ENCODE measurements around the gene HS3ST3A1. TPM values are rescaled to one million over a fixed set of nuclear protein-coding genes. Genes with fewer than 3 reads are reported as not detected.

HS3ST3A1 gene
- total and polyA plus RNA-seq, 2 experiments from 2014 or later: 5.4 to 24.1 TPM

GRCh38 chr17:13593021-13593751 is 8.5 kb downstream of the HS3ST3A1 start (continued):
- TF ChIP-seq EZH2 (IDR thresholded peaks at IDR 0.05; ENCODE audit: low read depth, unreplicated experiment) (no peak), NANOG (IDR thresholded peaks at IDR 0.05; ENCODE audit: borderline replicate concordance) (no peak), STAT1 (IDR thresholded peaks at IDR 0.05; ENCODE audit: unreplicated experiment) (no peak), JUNB (IDR thresholded peaks at IDR 0.05; ENCODE audit: unreplicated experiment) (no peak), EZH2phosphoT487 (IDR thresholded peaks at IDR 0.05; ENCODE audit: unreplicated experiment) (no peak)

DNA sequence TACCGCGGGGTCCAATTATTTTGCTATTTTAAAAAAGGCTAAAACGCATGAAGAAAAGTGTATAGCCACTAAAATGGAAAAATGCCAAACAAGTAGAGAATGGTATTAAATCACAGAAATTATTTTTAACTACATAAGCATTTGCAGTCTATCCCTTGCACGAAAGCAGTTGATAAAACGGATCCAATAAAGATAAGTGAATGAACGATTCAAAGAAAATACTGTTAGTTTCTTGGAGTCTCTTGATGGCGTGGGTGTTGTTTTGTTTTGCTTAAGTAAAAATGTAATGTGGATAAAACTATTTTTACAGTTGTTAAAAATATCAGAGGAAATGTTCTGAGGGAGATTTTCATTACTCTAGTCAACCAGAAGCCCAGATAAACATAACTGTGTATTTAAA is 9.3 kb downstream of the HS3ST3A1 start:
- H2AFZ ChIP-seq: no peak overlapping the region
- H3K36me3 ChIP-seq (ENCODE audit: insufficient read depth): no peaks in the 10 kb centered on the region
- no peak for DNase-seq (ENCODE audit: low spot score)
- H3K9me3 Mint-ChIP-seq: no peaks in the 10 kb centered on the region
- no peak for ATAC-seq
- H3K4me3 ChIP-seq: no peak overlapping the region
- peaks cover 4% of the 10 kb centered on the region; the same call in 1 of the 3 replicates for H3K36me3 Mint-ChIP-seq (ENCODE audit: low read depth)
- peaks cover 7% of the 10 kb centered on the region; the same call in 1 of the 2 replicates for H3K4me1 ChIP-seq (ENCODE audit: insufficient read depth)
- no peak overlapping the region for H3K27ac ChIP-seq (ENCODE audit: low read depth)
- H3K27me3 Mint-ChIP-seq (ENCODE audit: insufficient read depth, low read depth, poor library complexity): no peaks in the 10 kb centered on the region
- no peaks in the 10 kb centered on the region for H4K20me1 ChIP-seq (replicated peaks; ENCODE audit: insufficient read depth)
- no peaks in the 10 kb centered on the region for H3K27me3 ChIP-seq (ENCODE audit: insufficient read depth)
- no peaks in the 10 kb centered on the region for H3K9me2 ChIP-seq (ENCODE audit: insufficient read depth)
- H3K4me2 ChIP-seq: no peak overlapping the region
- no peak overlapping the region for H3K27ac Mint-ChIP-seq
- H3K4me3 Mint-ChIP-seq: no peak overlapping the region
- peaks cover 32% of the 10 kb centered on the region for H3K4me1 Mint-ChIP-seq
- H3F3A ChIP-seq (replicated peaks; ENCODE audit: low read depth): no peaks in the 10 kb centered on the region
- H3K79me2 ChIP-seq (replicated peaks; ENCODE audit: insufficient read depth): peaks cover 56% of the 10 kb centered on the region
- TF ChIP-seq POLR2AphosphoS5 (IDR thresholded peaks at IDR 0.05; ENCODE audit: low read depth): no peak
- TF ChIP-seq STAT1 (IDR thresholded peaks at IDR 0.05; ENCODE audit: unreplicated experiment): no peak
- no peak for TF ChIP-seq NANOG (IDR thresholded peaks at IDR 0.05; ENCODE audit: borderline replicate concordance)
- no peak for TF ChIP-seq EZH2phosphoT487 (IDR thresholded peaks at IDR 0.05; ENCODE audit: unreplicated experiment)
- TF ChIP-seq, protein P1, sequence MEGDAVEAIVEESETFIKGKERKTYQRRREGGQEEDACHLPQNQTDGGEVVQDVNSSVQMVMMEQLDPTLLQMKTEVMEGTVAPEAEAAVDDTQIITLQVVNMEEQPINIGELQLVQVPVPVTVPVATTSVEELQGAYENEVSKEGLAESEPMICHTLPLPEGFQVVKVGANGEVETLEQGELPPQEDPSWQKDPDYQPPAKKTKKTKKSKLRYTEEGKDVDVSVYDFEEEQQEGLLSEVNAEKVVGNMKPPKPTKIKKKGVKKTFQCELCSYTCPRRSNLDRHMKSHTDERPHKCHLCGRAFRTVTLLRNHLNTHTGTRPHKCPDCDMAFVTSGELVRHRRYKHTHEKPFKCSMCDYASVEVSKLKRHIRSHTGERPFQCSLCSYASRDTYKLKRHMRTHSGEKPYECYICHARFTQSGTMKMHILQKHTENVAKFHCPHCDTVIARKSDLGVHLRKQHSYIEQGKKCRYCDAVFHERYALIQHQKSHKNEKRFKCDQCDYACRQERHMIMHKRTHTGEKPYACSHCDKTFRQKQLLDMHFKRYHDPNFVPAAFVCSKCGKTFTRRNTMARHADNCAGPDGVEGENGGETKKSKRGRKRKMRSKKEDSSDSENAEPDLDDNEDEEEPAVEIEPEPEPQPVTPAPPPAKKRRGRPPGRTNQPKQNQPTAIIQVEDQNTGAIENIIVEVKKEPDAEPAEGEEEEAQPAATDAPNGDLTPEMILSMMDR (conservative IDR thresholded peaks at IDR 0.05; ENCODE audit: low read depth in 2 of 2): no peak
- no peak for TF ChIP-seq JUNB (IDR thresholded peaks at IDR 0.05; ENCODE audit: unreplicated experiment)
- no peak for TF ChIP-seq CREB1 (CRISPR knock-in tag; IDR thresholded peaks at IDR 0.05; ENCODE audit: low read depth)
- TF ChIP-seq REST (IDR thresholded peaks at IDR 0.05; ENCODE audit: unreplicated experiment): no peak
- TF ChIP-seq ZNF114 (CRISPR knock-in tag; IDR thresholded peaks at IDR 0.05): no peak
- TF ChIP-seq, protein P2, sequence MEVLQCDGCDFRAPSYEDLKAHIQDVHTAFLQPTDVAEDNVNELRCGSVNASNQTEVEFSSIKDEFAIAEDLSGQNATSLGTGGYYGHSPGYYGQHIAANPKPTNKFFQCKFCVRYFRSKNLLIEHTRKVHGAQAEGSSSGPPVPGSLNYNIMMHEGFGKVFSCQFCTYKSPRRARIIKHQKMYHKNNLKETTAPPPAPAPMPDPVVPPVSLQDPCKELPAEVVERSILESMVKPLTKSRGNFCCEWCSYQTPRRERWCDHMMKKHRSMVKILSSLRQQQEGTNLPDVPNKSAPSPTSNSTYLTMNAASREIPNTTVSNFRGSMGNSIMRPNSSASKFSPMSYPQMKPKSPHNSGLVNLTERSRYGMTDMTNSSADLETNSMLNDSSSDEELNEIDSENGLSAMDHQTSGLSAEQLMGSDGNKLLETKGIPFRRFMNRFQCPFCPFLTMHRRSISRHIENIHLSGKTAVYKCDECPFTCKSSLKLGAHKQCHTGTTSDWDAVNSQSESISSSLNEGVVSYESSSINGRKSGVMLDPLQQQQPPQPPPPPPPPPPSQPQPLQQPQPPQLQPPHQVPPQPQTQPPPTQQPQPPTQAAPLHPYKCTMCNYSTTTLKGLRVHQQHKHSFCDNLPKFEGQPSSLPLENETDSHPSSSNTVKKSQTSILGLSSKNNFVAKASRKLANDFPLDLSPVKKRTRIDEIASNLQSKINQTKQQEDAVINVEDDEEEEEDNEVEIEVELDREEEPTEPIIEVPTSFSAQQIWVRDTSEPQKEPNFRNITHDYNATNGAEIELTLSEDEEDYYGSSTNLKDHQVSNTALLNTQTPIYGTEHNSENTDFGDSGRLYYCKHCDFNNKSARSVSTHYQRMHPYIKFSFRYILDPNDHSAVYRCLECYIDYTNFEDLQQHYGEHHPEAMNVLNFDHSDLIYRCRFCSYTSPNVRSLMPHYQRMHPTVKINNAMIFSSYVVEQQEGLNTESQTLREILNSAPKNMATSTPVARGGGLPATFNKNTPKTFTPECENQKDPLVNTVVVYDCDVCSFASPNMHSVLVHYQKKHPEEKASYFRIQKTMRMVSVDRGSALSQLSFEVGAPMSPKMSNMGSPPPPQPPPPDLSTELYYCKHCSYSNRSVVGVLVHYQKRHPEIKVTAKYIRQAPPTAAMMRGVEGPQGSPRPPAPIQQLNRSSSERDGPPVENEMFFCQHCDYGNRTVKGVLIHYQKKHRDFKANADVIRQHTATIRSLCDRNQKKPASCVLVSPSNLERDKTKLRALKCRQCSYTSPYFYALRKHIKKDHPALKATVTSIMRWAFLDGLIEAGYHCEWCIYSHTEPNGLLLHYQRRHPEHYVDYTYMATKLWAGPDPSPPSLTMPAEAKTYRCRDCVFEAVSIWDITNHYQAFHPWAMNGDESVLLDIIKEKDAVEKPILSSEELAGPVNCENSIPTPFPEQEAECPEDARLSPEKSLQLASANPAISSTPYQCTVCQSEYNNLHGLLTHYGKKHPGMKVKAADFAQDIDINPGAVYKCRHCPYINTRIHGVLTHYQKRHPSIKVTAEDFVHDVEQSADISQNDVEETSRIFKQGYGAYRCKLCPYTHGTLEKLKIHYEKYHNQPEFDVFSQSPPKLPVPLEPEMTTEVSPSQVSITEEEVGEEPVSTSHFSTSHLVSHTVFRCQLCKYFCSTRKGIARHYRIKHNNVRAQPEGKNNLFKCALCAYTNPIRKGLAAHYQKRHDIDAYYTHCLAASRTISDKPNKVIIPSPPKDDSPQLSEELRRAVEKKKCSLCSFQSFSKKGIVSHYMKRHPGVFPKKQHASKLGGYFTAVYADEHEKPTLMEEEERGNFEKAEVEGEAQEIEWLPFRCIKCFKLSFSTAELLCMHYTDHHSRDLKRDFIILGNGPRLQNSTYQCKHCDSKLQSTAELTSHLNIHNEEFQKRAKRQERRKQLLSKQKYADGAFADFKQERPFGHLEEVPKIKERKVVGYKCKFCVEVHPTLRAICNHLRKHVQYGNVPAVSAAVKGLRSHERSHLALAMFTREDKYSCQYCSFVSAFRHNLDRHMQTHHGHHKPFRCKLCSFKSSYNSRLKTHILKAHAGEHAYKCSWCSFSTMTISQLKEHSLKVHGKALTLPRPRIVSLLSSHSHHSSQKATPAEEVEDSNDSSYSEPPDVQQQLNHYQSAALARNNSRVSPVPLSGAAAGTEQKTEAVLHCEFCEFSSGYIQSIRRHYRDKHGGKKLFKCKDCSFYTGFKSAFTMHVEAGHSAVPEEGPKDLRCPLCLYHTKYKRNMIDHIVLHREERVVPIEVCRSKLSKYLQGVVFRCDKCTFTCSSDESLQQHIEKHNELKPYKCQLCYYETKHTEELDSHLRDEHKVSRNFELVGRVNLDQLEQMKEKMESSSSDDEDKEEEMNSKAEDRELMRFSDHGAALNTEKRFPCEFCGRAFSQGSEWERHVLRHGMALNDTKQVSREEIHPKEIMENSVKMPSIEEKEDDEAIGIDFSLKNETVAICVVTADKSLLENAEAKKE (CRISPR knock-in tag; IDR thresholded peaks at IDR 0.05): no peak
- no peak for TF ChIP-seq EZH2 (IDR thresholded peaks at IDR 0.05; ENCODE audit: low read depth, unreplicated experiment)
